ENCODE results near the gene BMP5.

Gene BMP5

GRCh38 chr6:55872866-55873265 lies 2.5 kb downstream of the BMP5 start:
- DNase-seq (ENCODE audit: low read depth in 2 of 2) = no peak

- no peak for DNase-seq (ENCODE audit: low read depth in 2 of 2)
Observed at GRCh38 chr6:55870181-55870813, 5.1 kb downstream of the BMP5 start.

- no peak for DNase-seq (ENCODE audit: low read depth in 2 of 2)
Observed at GRCh38 chr6:55869674-55870073, 5.7 kb downstream of the BMP5 start.

DNA sequence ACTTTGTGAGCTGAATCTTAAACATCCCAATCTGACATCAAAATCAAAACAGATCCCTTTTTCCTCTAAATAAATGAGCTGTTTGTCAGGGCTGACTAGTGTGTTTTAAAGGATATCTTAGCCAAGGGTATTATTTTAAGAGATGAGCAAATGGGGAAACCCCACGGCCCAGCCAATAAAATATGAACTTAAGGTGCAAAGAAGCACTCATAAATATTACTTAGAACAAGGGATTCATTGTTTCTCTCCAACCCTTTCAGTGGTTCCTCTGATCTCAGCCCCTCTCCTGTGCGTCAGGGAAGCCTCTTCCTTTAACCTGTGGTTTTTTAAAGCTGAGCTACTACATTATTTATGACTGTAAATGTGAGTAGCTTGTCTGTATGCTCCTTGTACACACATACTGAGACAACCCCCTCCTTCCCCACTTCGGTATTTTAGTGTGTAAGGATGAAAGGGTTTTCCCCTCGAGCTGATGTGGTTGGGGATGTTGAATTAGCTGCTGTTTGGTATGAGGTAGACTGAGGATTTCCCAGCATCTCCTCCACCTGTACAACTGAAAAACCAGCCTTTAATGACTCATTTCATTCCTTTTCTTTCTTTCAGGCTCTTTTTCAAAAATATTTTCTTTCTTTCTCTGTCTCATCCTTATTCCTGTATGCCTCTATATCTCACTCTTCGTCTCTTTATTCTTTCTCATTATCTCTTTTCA lies 6.5 kb downstream of the BMP5 start:
- no peak for DNase-seq (ENCODE audit: low read depth in 2 of 2)

DNA sequence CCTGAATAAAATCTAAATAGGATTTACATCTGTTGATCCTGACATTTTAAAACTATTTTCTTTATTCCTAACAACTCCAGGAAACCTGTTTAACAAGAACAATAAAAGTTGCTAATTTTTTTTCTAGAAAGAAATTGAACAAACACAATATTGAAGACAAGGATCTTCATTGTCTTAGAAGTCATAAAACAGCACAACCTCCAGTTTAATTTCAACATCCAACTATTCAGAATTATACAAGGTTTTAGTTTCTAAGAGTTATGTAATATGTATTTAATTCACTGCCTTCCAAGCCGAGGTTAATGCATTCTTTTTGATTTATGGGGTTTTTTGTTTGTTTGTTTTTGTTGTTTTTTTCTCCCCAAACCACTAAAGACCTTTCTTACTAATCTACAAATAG lies 7.2 kb downstream of the BMP5 start:
- DNase-seq (ENCODE audit: low read depth in 2 of 2) = no peak

DNA sequence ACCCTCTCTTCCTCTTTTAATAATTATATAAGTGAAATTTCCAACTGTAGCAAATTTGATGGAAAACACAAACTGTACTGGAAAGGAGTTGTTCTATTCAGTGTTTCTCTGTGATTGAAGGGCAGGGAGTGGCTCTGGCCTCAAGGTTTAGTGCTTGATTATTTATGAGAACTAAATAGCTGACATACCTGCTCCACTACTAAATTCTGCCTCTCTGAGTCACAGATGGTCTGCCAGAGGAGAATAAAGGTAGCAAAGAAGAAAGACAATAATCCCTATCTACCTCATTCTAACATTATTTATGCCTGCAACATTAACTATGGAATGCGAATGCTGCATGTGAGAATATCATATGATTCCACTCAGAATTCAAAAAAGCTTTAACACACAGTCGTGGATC lies 9.3 kb downstream of the BMP5 start:
- no peak for DNase-seq (ENCODE audit: low read depth in 2 of 2)

- DNase-seq (ENCODE audit: low read depth in 2 of 2) = no peak
Observed at GRCh38 chr6:55853008-55854001, 22.1 kb downstream of the BMP5 start.

- no peak for DNase-seq (ENCODE audit: low read depth in 2 of 2)
Observed at GRCh38 chr6:55841341-55841740, 34.0 kb downstream of the BMP5 start.

DNA sequence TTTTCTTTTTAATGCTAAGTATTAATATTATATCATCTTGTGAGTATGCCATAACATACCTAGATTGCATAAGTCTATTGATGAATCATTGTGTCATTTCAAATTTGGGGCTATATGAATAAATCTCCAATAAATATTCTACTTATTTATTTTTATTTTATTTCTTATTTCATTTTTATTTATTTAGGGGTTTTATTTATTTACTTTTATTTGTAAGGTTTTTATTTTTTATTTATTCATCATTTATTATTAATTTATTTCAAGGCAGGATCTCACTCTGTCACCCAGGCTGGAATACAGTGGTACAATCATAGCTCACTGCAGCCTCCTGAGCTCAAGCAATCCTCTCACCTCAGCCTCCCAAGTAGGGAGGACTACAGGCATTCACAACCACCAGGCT lies 36.3 kb downstream of the BMP5 start:
- no peak for DNase-seq (ENCODE audit: low read depth in 2 of 2)

DNA sequence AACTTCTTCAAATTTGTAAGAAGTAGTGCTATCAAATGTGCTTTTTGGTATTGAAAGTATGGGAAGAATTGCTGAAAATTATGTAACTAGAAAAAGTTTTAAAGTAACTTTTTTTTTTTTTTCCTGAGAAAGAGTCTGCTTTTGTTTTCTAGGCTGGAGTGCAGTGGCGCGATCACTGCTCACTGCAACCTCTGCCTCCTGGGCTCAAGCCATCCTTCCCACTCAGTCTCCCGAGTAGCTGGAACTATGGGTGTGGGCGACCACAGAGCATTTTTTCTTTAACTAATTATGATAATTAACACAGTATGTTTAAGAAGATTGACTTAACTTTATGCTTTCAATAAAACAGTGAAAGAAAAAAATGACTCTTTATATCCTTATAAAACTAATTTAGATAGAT lies 38.4 kb downstream of the BMP5 start:
- no peak for DNase-seq (ENCODE audit: low read depth in 2 of 2)

DNA sequence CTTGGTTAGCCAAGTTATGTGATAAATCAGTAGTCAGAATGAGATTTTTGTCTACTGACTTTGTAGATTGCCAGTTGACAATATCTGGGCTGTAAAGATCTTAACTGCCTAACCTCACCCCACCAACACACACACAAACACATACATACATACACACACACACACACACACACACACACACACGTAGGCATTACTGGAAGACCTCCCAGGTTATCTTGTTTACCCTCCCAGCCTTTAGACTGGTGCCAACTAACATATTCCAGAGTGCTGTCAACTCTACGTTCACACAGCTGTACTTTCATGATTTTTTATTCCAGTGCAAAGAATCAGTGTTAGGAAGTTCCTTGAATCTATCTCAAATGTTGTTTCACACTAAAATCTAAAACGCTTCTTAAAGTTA lies 38.9 kb downstream of the BMP5 start:
- no peak for DNase-seq (ENCODE audit: low read depth in 2 of 2)

- no peak for DNase-seq (ENCODE audit: low read depth in 2 of 2)
Observed at GRCh38 chr6:55835220-55835619, 40.2 kb downstream of the BMP5 start.

GRCh38 chr6:55833284-55833683 lies 42.1 kb downstream of the BMP5 start:
- no peak for DNase-seq (ENCODE audit: low read depth in 2 of 2)

DNA sequence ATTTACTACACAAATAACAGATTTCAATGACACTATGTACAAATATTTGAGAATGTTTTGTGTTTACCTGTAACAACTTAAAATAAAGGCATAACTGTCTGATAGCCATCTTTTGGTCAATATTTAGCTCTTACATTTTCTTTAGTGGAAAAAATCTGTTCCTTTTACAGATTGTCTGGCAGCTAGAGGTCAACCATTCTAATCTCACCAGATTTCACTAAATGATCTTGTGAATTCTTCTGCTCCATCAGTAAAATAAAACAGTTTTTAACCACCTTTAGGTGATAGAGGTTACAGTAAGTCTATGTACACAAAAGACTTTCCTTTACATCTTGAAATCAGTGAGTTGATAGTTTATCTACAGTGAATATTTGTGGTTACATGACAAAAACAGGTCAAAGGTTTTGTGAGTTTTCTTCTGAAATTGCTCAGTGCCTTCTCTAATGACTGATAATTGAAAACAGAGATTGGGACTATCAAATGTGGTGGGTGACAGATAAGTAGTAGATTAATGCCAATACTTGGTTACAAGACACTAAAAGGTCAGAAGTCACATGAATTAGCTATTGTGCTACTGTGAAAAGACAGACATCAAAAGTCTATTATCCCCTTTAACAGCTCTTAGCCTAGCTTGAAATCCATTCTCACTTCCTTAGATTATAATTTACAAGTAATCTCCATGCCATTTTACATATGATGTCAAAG lies 47.4 kb downstream of the BMP5 start:
- no peak for DNase-seq (ENCODE audit: low read depth in 2 of 2)

- DNase-seq (ENCODE audit: low read depth in 2 of 2) = no peak
Observed at GRCh38 chr6:55826941-55827340, 48.4 kb downstream of the BMP5 start.

DNA sequence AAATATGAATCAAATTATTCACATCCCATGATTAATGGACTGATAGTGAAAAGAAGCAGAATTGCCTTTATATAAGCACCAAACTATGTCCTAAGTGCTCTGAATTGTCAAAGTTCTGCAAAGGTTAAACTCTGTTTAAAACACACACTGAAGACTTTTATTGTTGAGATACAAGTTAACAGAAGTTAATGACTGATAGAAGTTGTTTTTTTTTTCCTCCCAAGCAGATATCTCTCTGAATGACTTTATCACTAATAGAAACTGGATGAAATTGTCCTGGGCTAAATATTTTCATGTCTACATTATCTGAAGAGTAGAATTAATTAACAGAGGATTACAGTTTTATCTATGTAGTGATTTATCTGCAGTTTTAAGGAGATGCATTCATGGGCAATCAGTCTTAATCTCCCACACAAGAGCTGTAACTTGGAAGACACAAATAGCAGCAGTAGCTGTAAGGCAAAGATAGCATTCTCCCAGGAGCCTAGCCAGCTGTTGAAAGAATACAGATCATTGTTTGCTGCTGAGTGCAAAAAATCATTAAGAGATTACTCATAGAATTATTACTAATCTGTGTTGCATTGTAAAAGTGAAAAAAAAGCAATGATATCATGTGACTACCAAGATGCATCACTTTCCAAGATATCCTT lies 49.9 kb downstream of the BMP5 start:
- no peak for DNase-seq (ENCODE audit: low read depth in 2 of 2)

DNA sequence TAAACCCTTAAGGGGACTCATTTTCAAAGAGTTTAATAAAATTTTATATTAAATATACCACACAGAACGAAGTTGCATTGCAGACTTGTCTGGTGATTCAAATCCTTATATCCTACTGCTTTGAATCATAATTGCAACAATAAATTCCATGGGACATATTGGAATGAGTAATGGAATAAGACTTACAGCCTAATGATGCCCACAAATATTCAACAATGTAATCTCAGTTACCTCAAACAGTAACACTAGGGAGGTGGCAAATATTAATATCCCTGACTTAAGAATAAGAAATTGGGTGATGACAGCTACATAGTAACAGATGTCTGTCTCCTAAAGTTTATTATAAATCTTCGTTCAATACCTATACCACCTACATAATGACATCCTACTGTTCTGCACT lies 52.6 kb downstream of the BMP5 start:
- no peak for DNase-seq (ENCODE audit: low read depth in 2 of 2)

GRCh38 chr6:55822005-55822404 lies 53.4 kb downstream of the BMP5 start:
- no peak for DNase-seq (ENCODE audit: low read depth in 2 of 2)

- DNase-seq (ENCODE audit: low read depth in 2 of 2) = no peak
Observed at GRCh38 chr6:55820696-55821095, 54.7 kb downstream of the BMP5 start.

GRCh38 chr6:55819811-55820210 lies 55.6 kb downstream of the BMP5 start:
- DNase-seq (ENCODE audit: low read depth in 2 of 2) = no peak

DNA sequence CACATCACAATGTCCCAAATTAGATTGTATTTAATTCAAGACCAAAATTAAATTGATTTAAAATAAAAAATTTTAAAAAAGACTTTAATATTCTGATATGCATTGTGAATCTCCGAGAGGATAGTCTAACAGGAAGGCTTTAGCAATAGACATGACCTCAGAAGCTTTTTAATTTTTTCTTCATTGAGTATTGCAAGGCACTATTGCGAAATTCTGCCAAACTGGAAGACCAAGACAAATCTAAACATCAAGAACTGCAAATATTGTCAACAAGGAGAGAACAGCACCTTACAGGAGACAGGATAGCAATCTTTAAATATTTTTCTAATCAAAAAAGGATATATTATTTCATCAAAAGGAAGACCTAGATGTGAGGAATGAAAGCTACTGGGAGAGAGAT lies 56.9 kb downstream of the BMP5 start:
- DNase-seq (ENCODE audit: low read depth in 2 of 2) = no peak
